Sigmoid colon (tissue), 7 donors: Measurements from ENCODE around the gene ACOT7. TPM values are rescaled to one million over a fixed set of nuclear protein-coding genes. Genes with fewer than 3 reads are reported as not detected.

Experiments
- DNase-seq: peaks from one replicate; pipeline ENCODE4 v3.0.0-alpha.2; 2019
- H3K27ac ChIP-seq, 4 donors: fragments of 200-600 bp; sonication (generic); one replicate each; pipeline ENCODE4 v1.5.1; 2016 to 2019; ENCODE audit warnings: mild to moderate bottlenecking in 1 of 4
- H3K27me3 ChIP-seq, 3 donors: fragments of 200-600 bp; sonication (generic); one replicate each; pipeline ENCODE4 v1.5.1; 2019; ENCODE audit warnings: mild to moderate bottlenecking in 1 of 3
- H3K36me3 ChIP-seq, 4 donors: fragments of 200-600 bp; sonication (generic); one replicate each; pipeline ENCODE4 v1.5.1; 2016 to 2019
- H3K4me1 ChIP-seq, 4 donors: fragments of 200-600 bp; sonication (generic); one replicate each; pipeline ENCODE4 v1.5.1; 2017 to 2019
- H3K4me3 ChIP-seq, 4 donors: fragments of 200-600 bp; sonication (generic); one replicate each; pipeline ENCODE4 v1.5.1; 2017 to 2019; ENCODE audit warnings: mild to moderate bottlenecking in 2 of 4, moderate library complexity in 1 of 4
- H3K9me3 ChIP-seq, 4 donors: fragments of 200-600 bp in 3 of 4; sonication (generic) in 3 of 4; one replicate each; pipeline versions ENCODE4 v1.5.1 to v1.6.1; 2013 to 2019
- EP300 ChIP-seq, 4 donors: sonication (generic); formaldehyde crosslinking; IDR thresholded peaks; one replicate each; pipeline ENCODE4 v1.6.1; 2017; ENCODE audit warnings: antibody characterized with exemption in 4 of 4
- POLR2A ChIP-seq, 2 donors: fragments of 450-650 bp; IDR thresholded peaks; one replicate each; pipeline ENCODE4 v1.6.1; 2016; ENCODE audit warnings: antibody characterized with exemption in 2 of 2, mild to moderate bottlenecking in 2 of 2, moderate library complexity in 2 of 2
- POLR2AphosphoS5 ChIP-seq, 4 donors: sonication (generic); formaldehyde crosslinking; IDR thresholded peaks; one replicate each; pipeline ENCODE4 v1.6.1; 2017; ENCODE audit warnings: antibody characterized with exemption in 4 of 4
- WGBS, 2 donors: extraction: QIAGEN DNeasy Blood & Tissue Kit; methylation state at CpG; one replicate each; pipeline ENCODE4 v1.1.7; 2013; 5-methylcytosine and 5-hydroxymethylcytosine counted together
- intact Hi-C: fragments of 100-400 bp; cut with DNase I; formaldehyde crosslinking; loops from one replicate; pipeline ENCODE4 v1.15.1; 2023
- polyA plus RNA-seq, 3 donors: library from polyadenylated mRNA; stranded (reverse); fragments of 200-250 nt; gene quantifications; one replicate each; pipeline ENCODE4 v1.2.3, GENCODE V29; 2013
- total RNA-seq, 4 donors: library from RNA; depleted of rRNA; stranded (reverse); fragments of >200 nt; gene quantifications; one replicate each; pipeline ENCODE4 v1.1.0, GENCODE V29; 2016
- TF ChIP-seq, protein P1 (sequence below), 4 experiments: fragments of 450-650 bp in 3 of 4; fragments of 200-600 bp in 1 of 4; IDR thresholded peaks; one replicate each; pipeline ENCODE4 v1.5.1; 2016 to 2019; ENCODE audit warnings: antibody characterized with exemption in 4 of 4, mild to moderate bottlenecking in 3 of 4, moderate library complexity in 2 of 4
- donor health status: healthy with polysubstance abuse.
- donor health status: Bipolar disorder and iron deficiency.
- donor health status: healthy.

Gene ACOT7
- total and polyA plus RNA-seq, 7 donors, result 17.9 to 81.0 (median 26.5) TPM

DNA sequence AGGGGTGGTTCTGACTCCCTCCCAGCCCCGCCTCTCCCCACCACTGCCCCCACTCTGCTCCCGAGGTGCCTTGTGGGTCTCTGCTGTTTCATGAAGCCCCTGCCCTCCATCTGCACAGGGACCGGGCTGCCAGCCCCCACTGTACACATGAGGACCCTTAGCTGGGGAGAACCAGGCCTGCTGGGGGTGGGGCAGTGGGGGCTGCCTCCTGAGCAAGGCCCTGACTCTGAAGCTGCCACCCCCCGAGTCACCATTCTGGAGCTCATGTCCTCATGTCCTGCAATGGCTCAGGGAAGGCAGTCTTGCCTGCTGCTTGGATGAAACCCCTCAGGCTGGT lies 141.2 kb downstream of the ACOT7 start:
- TF ChIP-seq POLR2AphosphoS5 (IDR thresholded peaks at IDR 0.05) (no peak), EP300 (IDR thresholded peaks at IDR 0.05) (no peak), POLR2A (IDR thresholded peaks at IDR 0.05) (no peak)
- TF ChIP-seq, protein P1, sequence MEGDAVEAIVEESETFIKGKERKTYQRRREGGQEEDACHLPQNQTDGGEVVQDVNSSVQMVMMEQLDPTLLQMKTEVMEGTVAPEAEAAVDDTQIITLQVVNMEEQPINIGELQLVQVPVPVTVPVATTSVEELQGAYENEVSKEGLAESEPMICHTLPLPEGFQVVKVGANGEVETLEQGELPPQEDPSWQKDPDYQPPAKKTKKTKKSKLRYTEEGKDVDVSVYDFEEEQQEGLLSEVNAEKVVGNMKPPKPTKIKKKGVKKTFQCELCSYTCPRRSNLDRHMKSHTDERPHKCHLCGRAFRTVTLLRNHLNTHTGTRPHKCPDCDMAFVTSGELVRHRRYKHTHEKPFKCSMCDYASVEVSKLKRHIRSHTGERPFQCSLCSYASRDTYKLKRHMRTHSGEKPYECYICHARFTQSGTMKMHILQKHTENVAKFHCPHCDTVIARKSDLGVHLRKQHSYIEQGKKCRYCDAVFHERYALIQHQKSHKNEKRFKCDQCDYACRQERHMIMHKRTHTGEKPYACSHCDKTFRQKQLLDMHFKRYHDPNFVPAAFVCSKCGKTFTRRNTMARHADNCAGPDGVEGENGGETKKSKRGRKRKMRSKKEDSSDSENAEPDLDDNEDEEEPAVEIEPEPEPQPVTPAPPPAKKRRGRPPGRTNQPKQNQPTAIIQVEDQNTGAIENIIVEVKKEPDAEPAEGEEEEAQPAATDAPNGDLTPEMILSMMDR (IDR thresholded peaks at IDR 0.05), result no peak
- DNase-seq, result no peak
- intact Hi-C loops, result no loop called here
- H3K9me3 ChIP-seq, result no peaks in the 10 kb centered on the region
- WGBS, 2 donors, result 86 to 93% methylated on average over 4 of the region's 4 CpGs
- peaks cover 4 to 53% (median 43%) of the 10 kb centered on the region in 3 donors for H3K27me3 ChIP-seq
- H3K27ac ChIP-seq, result no peak overlapping the region
- H3K4me3 ChIP-seq, result no peak overlapping the region
- H3K36me3 ChIP-seq, result peaks cover 0 to 4% (median 0%) of the 10 kb centered on the region in 4 donors
- peaks cover 0 to 9% (median 7%) of the 10 kb centered on the region in 4 donors for H3K4me1 ChIP-seq

DNA sequence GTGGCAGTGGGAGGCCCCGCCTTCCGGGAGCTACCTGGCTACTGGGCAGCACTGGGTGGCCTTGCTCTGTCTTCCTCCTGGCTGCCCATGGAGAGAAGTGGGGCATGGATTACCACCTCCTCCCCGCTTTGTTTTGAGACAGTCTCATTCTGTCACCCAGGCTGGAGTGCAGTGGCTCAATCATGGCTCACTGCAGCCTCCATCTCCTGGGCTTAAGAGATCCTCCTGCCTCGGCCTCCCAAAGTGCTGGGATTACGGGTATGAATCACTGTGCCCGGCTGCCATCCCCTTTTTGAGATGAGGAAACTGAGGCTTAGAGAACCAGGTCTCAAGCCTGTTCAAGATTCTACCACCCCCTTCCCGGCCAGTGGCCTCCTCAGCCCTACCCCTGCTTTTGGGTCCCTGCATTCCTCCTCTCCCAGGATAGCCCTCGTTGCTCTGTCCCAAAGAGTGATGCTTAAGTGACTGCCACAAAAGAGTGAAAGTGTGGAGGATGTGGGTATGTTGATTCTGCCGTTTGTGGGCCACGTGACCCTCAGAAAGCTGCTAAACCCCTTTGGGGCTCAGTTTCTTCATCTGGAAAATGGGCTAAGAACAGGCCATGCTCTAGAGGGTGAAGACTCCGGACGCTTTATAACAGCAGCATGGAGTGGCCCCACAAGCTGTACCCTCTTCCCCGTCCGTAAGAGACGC lies 141.7 kb downstream of the ACOT7 start:
- DNase-seq, result no peak
- Histone ChIP-seq H3K4me1 (peaks cover 0 to 9% (median 8%) of the 10 kb centered on the region in 4 donors), H3K36me3 (peaks cover 0 to 4% (median 0%) of the 10 kb centered on the region in 4 donors), H3K9me3 (no peaks in the 10 kb centered on the region), H3K27ac (no peak overlapping the region), H3K27me3 (peaks cover 4 to 59% (median 46%) of the 10 kb centered on the region in 3 donors), H3K4me3 (no peak overlapping the region)
- intact Hi-C loops, result no loop called here
- TF ChIP-seq POLR2AphosphoS5 (IDR thresholded peaks at IDR 0.05) (no peak), EP300 (IDR thresholded peaks at IDR 0.05) (no peak), POLR2A (IDR thresholded peaks at IDR 0.05) (no peak)
- TF ChIP-seq, protein P1 (IDR thresholded peaks at IDR 0.05), result no peak
- 80 to 86% methylated on average over 15 of the region's 15 CpGs for WGBS, 2 donors

DNA sequence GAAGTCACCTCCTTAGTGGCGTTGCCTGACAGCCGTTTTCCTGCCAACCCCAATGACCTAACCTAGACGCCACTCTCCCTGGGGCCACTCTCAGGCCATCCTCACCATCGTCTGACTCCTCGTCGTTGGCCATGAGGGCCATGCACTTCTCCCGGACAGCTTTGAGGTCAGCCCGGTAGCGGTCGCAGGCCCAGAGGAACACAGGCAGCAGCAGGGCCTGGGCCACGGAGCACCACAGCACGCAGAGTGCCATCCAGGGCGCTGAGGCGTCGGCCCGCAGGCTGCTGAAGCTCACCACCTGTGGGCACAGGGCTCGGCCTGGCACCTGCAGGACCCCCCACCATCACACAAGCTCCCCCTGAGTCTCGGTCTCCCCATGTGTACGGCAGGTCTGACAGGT lies 142.3 kb downstream of the ACOT7 start:
- Histone ChIP-seq H3K36me3 (peaks cover 0 to 4% (median 0%) of the 10 kb centered on the region in 4 donors), H3K27ac (no peak overlapping the region), H3K4me1 (peaks cover 2 to 15% (median 11%) of the 10 kb centered on the region in 4 donors), H3K9me3 (no peaks in the 10 kb centered on the region), H3K27me3 (peaks cover 8 to 65% (median 52%) of the 10 kb centered on the region in 3 donors), H3K4me3 (no peak overlapping the region)
- DNase-seq, result no peak
- TF ChIP-seq POLR2A (IDR thresholded peaks at IDR 0.05) (no peak), POLR2AphosphoS5 (IDR thresholded peaks at IDR 0.05) (no peak), EP300 (IDR thresholded peaks at IDR 0.05) (no peak)
- TF ChIP-seq, protein P1 (IDR thresholded peaks at IDR 0.05), result no peak
- intact Hi-C loops, result no loop called here
- WGBS, 2 donors, result 90 to 93% methylated on average over 19 of the region's 19 CpGs

DNA sequence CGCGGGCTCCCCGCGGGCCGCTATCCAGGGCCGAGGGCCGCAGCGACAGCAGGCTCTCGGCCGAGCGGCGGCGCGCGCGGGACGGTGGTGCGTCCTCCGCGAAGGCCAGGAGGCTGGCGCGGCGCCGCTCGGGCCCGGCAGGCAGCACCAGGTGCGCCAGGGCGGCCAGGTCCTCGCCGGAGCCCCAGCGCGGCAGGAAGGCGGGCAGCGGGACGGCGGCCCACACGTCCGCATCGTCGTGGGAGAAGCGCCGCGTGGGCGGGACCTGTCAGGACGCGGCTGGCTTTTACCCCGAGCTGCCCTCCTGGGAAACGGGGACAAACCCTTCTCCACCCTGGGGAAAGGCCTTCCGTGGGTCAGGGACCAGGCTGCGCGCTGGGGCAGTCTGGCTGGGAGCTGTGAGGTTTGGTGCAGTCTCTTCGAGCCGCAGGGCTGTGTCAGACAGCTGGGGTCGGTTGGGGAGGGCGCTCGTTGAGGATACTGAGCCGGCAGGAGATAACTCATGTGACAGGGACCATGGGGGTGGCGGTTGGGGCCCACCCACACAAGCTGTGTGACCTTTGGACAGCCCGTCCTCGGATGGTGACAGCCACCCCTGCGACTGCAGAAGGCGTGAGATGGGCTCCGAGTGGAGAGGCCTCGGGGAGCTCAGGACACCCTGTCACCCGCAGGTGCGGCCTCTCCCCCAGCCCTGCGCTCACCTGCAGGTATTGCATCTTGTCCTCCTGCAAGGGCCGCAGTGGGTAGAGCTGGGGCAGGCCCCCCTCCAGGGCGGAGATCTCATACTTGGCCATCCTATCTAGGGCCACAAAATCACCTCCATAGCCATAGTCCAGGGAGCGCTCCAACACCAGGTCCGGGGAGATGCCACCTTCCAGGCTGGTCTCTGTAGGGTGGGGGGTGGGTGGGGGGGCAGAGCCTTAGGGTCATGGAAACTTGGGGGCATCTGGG lies 143.6 kb downstream of the ACOT7 start:
- Histone ChIP-seq H3K36me3 (peaks cover 0 to 4% (median 0%) of the 10 kb centered on the region in 4 donors), H3K9me3 (no peaks in the 10 kb centered on the region), H3K27me3 (peaks cover 20 to 77% (median 64%) of the 10 kb centered on the region in 3 donors), H3K27ac (no peak overlapping the region), H3K4me3 (no peak overlapping the region), H3K4me1 (peaks cover 2 to 26% (median 21%) of the 10 kb centered on the region in 4 donors)
- intact Hi-C loops, result loop anchor here (5.0 to 10.0 kb wide), 2 partner anchors 152 to 735 kb away; no protein-coding TSS in a partner anchor
- no peak for TF ChIP-seq EP300 (IDR thresholded peaks at IDR 0.05)
- no peak for TF ChIP-seq POLR2A (IDR thresholded peaks at IDR 0.05)
- TF ChIP-seq, protein P1 (IDR thresholded peaks at IDR 0.05), result no peak
- TF ChIP-seq POLR2AphosphoS5 (IDR thresholded peaks at IDR 0.05), result no peak
- 7 to 17% methylated on average over 71 of the region's 71 CpGs for WGBS, 2 donors
- DNase-seq, result no peak
